ENCODE data around the gene JARID2.

GRCh38 chr6:15411766-15412165, 165.9 kb downstream of the JARID2 start:
- TF ChIP-seq CTCF (IDR thresholded peaks at IDR 0.05; ENCODE audit: poor library complexity, severe bottlenecking): no peak
- no peak for TF ChIP-seq EZH2 (IDR thresholded peaks at IDR 0.05; ENCODE audit: borderline replicate concordance, insufficient read depth, low read length, poor library complexity, severe bottlenecking)
- no peak for TF ChIP-seq EP300 (conservative IDR thresholded peaks at IDR 0.05; ENCODE audit: poor library complexity, severe bottlenecking)
